GM19238 (cell line): ENCODE results near the gene EME2.
"Not testable (repeated sequence)": the region's sequence is repeated elsewhere in the genome, so short reads cannot be mapped to it uniquely, and the experiment has no call there.

Experiments used
- DNase-seq: peaks from one replicate; pipeline ENCODE4 v3.0.0; 2011; ENCODE audit warnings: low spot score; ENCODE audit not compliant: insufficient read length

The EME2 gene

GRCh38 chr16:1790611-1791255 lies 18.1 kb downstream of the EME2 start:
- DNase-seq: no peak

DNA sequence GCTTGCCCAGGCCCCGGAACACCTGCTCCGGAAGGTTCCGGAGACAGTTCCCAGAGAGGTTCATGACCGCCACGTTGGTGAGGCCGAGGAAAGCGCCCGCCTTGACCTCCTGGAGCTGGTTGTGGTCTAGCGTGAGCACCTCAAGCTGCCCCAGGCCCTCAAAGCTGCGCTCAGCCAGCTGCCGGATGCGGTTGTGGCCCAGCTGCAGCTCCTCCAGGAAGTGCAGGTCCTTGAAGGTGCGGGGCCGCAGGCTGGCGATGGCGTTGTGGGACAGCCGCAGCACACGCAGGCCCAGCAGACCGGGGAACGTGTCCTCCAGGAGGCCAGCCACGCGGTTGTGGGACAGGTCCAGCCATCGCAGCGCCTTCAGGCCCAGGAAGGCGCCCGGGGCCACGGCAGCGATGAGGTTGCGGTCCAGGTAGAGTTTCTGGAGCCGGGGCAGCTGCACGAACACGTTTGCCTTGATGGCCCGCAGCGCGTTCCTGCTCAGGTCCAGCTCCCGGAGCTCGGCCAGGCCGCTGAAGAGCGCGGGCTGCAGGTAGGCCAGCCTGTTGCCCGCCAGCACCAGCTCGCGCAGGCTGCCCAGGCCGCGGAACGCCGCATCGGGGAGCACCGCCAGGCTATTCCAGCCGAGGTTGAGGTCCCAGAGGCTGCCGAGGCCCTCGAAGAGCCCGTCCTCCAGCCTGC lies 18.8 kb downstream of the EME2 start:
- no peak for DNase-seq

GRCh38 chr16:1791943-1792812 lies 19.6 kb downstream of the EME2 start:
- no peak for DNase-seq

DNA sequence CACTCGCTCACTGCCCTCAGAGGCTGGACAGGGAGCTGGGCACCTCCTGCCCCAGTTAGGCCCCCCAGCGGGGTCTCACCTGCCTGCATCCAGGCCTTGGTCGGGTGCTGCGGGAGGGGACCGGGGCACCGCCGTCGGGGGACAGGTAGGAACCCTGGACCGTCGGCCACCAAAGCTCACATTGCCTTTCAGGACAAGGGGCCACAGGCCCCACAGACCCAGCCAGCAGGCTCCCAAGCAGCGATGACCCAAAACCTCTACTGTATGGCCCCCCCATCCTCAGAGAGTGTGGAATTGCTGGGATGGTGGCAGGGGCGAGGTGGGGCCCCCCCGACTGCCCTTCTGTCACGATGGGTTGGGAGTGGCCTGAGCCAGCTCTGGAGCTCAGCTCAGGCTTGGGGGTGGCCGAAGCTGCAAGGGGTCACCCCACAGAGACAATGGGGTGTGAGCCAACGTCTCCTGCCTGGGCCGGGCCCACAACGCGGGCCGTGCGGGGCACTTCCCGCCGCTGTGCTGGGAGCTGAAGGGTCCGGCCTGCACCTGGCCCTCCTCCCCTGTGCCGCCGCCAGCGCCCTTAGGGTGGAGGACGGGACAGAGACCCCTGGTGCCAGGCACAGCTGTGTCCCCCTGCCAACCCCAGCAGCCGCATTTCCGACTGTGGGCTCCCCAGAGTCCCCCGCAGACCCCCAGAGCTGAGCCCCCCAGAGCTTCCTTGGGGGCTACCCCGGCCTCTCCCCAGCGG lies 20.4 kb downstream of the EME2 start:
- DNase-seq: no peak

DNA sequence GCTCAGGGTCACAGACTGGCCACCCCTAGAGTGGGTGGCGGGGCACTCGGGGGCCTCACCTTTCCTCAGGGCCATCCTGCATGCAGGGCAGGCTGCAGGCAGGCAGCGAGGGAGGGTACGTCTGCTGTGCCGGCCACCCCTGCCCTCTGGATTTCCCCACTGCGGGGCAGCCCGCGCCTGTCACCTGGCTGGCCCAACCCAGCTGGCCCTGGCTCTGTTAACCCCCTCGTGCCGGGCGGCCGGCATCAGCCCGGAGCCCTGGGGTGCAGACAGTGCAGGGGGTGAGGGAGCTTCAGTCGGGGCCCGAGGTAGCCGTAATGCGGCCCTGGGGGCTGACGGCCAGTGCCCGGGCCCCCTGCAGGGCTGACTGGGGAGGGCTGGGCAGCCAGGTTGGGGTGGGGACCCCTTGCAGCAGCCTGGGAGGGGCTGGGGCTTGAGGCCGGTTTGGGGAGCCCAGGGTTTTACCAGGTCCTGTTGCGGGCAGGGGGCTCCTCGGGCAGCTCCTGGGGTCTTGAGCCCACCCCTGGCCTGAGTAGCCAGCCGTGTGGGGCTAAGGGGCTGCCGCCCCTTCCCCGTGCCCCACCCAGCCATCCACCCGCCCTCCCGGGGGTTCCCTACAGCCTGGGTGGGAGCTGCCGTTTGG lies 21.1 kb downstream of the EME2 start, which contains the start of gene IGFALS:
TSS of gene IGFALS (minus strand) at position 128 of the 643 bp plus-strand sequence. CDS start at position 75, 53 bp downstream.
- DNase-seq: no peak

DNA sequence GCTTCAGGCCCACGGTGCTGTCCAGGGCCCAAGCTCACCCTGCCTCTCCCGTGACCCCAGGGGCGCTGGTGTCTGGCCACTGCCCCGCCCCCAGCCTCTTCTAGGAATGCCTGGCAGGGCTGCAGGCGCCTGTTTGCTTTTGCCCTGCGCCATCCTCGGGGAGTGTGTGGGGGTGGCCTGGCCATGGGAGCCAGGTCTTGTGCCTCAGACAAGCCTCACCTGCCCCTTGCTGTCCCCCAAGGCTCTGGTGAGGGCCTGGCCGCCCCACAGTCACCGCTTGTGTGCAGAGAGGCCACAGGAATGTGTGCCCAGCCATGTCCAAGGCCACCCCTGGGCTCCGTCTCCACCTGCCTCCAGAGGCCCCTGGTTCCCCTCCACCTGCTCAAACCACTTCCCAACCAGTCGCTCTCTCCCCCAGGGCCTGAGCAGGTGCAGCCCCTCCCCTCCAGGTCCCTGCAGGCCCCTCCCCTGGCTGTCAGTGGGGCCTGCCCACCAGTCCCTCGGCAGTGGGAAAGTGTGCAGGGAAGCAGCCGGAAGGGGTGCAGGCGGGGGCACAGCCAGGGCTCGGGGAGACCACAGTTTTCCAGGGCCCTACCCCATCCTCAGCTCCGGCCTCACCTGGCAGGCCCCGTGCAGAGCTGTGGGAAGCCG lies 21.7 kb downstream of the EME2 start:
- DNase-seq: no peak

GRCh38 chr16:1794908-1795666 lies 22.5 kb downstream of the EME2 start:
- no peak for DNase-seq

DNA sequence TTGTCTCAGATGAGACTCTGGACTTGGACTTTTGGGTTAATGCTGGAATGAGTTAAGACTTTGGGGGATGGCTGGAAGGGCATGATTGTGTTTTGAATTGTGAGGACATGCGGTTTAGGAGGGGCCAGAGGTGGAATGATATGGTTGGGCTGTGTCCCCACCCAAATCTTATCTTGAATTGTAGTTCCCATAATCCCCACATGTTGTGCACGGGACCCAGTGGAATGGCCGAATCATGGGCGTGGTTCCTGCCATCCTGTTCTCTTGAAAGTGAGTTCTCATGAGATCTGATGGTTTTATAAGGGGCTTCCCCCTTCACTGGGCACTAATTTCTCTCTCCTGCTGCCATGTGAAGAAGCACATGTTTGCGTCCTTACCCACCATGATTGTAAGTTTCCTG lies 26.7 kb downstream of the EME2 start:
- not testable (repeated sequence) for DNase-seq

DNA sequence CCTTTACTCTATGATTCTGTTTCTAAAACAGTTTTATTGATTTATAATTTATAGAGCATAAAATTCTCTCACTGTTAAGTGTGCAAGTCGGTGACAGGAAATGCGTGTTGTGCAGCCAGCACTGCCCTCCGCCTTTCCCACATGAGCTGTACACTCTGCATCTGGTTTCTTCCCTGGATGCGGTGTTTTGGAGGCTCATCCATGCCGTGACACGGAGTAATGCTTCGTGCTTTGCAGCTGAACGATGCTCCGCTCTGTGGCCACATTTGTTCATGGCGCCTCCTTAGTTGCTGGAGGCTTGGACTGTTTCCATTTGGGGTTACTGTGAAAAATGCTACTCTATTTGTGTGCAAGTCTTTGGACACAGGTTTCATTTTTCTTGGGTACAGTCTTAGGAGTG lies 28.1 kb downstream of the EME2 start:
- DNase-seq: no peak

GRCh38 chr16:1807626-1808025 lies 35.0 kb downstream of the EME2 start:
- DNase-seq: no peak

- no peak for DNase-seq
These were observed 36.1 kb downstream of the EME2 start for GRCh38 chr16:1808691-1809090.

GRCh38 chr16:1809281-1809801 lies 36.7 kb downstream of the EME2 start:
- no peak for DNase-seq

DNA sequence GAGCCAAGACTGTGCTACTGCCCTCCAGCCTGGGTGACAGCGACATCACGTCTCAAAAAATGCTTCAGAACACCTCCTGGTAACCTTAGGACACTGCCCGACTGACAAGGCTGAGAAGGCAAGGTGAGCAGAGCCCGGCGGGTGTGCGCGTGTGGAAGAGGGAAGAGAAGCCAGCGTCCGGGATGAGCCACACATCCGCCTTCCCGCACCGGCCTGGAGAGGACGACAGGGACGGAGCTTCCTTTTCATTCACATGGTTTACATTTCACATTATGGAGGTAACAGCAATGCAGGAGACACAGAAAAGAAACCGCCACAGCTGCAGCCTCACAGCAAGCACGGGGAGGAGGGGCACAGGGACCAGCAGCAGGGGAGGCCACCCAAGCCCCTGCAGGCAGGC lies 37.5 kb downstream of the EME2 start:
- DNase-seq: no peak

DNA sequence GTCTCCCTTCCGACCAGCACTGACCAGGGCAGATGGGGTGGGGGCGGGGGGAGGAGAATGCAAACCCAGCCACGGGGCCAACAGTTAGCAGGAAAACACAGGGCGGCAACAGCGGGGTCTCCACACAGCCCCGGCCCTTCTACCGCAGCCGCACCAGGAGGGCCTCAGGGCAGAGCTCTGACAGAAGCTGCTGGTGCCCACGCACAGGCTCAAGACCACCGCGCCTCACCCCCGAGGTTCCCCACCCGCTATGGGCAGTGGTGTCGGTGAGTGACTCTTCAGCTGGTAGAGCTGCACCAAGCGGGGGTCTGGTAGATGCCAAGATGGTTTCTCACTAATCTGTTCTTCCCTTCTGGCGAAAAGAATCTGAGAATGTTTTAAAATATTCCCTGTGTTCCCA lies 37.9 kb downstream of the EME2 start:
- DNase-seq: no peak

GRCh38 chr16:1812732-1813163 lies 40.1 kb downstream of the EME2 start:
- no peak for DNase-seq

- no peak for DNase-seq
These were observed 42.9 kb downstream of the EME2 start for GRCh38 chr16:1815461-1815860.

GRCh38 chr16:1816396-1817275 lies 44.0 kb downstream of the EME2 start:
- no peak for DNase-seq

DNA sequence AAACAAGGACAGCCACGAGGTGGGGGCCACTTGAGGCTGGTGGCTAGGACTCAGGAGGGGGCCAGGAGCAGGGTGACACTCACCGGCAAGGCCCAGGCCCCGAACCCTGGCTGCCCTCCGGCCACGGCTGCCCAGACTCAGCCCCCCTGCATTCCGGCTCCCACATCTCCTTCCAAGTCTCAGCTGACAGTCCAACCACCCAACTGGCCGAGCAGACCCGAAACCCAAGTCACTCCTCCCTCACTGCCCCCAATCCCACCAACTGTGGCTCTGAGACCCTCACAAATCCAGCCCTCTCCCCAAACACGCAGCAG lies 44.6 kb downstream of the EME2 start:
- DNase-seq: no peak

- DNase-seq: no peak
These were observed 45.1 kb downstream of the EME2 start for GRCh38 chr16:1817716-1818115.
